Stimulated activated CD8-positive, alpha-beta memory T cell treated with anti-CD3 and anti-CD28 coated beads, Interleukin-15, amount 100 ng/mL, for 48 hours (primary cell): ENCODE data around the gene ARFGEF3.

Experiments
- DNase-seq, 2 donors: peaks; one replicate each; pipeline ENCODE4 v3.0.0-alpha.2; 2020; ENCODE audit warnings: low read depth in 2 of 2

The ARFGEF3 gene

GRCh38 chr6:138307352-138307751, 145.6 kb downstream of the ARFGEF3 start:
- no peak for DNase-seq

- DNase-seq = no peak
These were observed 146.3 kb downstream of the ARFGEF3 start for GRCh38 chr6:138307816-138308730.

GRCh38 chr6:138308731-138309110, 147.0 kb downstream of the ARFGEF3 start:
- DNase-seq = no peak

- DNase-seq = no peak
These were observed 148.0 kb downstream of the ARFGEF3 start for GRCh38 chr6:138309695-138310094.

GRCh38 chr6:138310294-138310693, 148.6 kb downstream of the ARFGEF3 start:
- DNase-seq = no peak

GRCh38 chr6:138310821-138311220, 149.1 kb downstream of the ARFGEF3 start:
- DNase-seq = no peak

- DNase-seq = no peak
These were observed 149.5 kb downstream of the ARFGEF3 start for GRCh38 chr6:138311268-138311667.

- DNase-seq = no peak
These were observed 157.1 kb downstream of the ARFGEF3 start for GRCh38 chr6:138318741-138319375.

- no peak for DNase-seq
These were observed 160.2 kb downstream of the ARFGEF3 start for GRCh38 chr6:138321934-138322333.

- no peak for DNase-seq
These were observed 162.1 kb downstream of the ARFGEF3 start for GRCh38 chr6:138323821-138324220.

GRCh38 chr6:138328210-138328609, 166.5 kb downstream of the ARFGEF3 start:
- DNase-seq = no peak

- DNase-seq = no peak
These were observed 169.0 kb downstream of the ARFGEF3 start for GRCh38 chr6:138330763-138331162.

- no peak for DNase-seq
These were observed 169.7 kb downstream of the ARFGEF3 start for GRCh38 chr6:138331444-138331843.

GRCh38 chr6:138331984-138332383, 170.2 kb downstream of the ARFGEF3 start:
- DNase-seq = no peak

GRCh38 chr6:138334000-138334399, 172.3 kb downstream of the ARFGEF3 start:
- no peak for DNase-seq

- no peak for DNase-seq
These were observed 173.2 kb downstream of the ARFGEF3 start for GRCh38 chr6:138334963-138335362.

- DNase-seq = no peak
These were observed 174.5 kb downstream of the ARFGEF3 start for GRCh38 chr6:138336221-138336620.

- DNase-seq = no peak
These were observed 175.3 kb downstream of the ARFGEF3 start for GRCh38 chr6:138337076-138337475.

- DNase-seq = no peak
These were observed 177.3 kb downstream of the ARFGEF3 start for GRCh38 chr6:138339024-138339423.

- no peak for DNase-seq
These were observed 179.4 kb downstream of the ARFGEF3 start for GRCh38 chr6:138341176-138341575.

- DNase-seq = no peak
These were observed 181.4 kb downstream of the ARFGEF3 start for GRCh38 chr6:138343112-138343511.

- DNase-seq = no peak
These were observed 184.0 kb downstream of the ARFGEF3 start for GRCh38 chr6:138345565-138346285.
